ENCODE data around the gene CDKN2B-AS1.

DNA sequence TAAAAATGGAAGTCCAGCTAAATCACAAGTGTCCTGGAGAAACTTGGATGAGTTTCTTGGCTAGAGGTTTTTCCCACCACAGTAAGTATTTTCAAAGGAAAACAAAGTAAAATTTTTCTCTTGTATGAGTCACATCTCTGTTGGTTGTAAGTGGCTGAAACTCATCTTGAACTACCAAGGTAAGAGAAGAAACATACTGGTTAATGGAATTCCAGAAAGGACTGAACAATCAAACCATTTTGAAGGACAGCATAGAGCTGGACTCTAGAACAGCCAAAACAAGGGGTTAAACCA is 117.3 kb downstream of the CDKN2B-AS1 start:
- TF ChIP-seq, protein P1, sequence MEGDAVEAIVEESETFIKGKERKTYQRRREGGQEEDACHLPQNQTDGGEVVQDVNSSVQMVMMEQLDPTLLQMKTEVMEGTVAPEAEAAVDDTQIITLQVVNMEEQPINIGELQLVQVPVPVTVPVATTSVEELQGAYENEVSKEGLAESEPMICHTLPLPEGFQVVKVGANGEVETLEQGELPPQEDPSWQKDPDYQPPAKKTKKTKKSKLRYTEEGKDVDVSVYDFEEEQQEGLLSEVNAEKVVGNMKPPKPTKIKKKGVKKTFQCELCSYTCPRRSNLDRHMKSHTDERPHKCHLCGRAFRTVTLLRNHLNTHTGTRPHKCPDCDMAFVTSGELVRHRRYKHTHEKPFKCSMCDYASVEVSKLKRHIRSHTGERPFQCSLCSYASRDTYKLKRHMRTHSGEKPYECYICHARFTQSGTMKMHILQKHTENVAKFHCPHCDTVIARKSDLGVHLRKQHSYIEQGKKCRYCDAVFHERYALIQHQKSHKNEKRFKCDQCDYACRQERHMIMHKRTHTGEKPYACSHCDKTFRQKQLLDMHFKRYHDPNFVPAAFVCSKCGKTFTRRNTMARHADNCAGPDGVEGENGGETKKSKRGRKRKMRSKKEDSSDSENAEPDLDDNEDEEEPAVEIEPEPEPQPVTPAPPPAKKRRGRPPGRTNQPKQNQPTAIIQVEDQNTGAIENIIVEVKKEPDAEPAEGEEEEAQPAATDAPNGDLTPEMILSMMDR (IDR thresholded peaks at IDR 0.05), result no peak
- no peak for TF ChIP-seq KAT7 (CRISPR knock-in tag; IDR thresholded peaks at IDR 0.05; ENCODE audit: borderline replicate concordance)
- no peak for TF ChIP-seq ZNF317 (CRISPR knock-in tag; IDR thresholded peaks at IDR 0.05; ENCODE audit: borderline replicate concordance, low read depth)
- TF ChIP-seq CREB1 (CRISPR knock-in tag; IDR thresholded peaks at IDR 0.05), result no peak
- TF ChIP-seq, protein P2, sequence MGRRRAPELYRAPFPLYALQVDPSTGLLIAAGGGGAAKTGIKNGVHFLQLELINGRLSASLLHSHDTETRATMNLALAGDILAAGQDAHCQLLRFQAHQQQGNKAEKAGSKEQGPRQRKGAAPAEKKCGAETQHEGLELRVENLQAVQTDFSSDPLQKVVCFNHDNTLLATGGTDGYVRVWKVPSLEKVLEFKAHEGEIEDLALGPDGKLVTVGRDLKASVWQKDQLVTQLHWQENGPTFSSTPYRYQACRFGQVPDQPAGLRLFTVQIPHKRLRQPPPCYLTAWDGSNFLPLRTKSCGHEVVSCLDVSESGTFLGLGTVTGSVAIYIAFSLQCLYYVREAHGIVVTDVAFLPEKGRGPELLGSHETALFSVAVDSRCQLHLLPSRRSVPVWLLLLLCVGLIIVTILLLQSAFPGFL (CRISPR knock-in tag; IDR thresholded peaks at IDR 0.05; ENCODE audit: borderline replicate concordance), result no peak
